Neural cell (in vitro differentiated cells): ENCODE data around the gene STARD4. TPM values are rescaled to one million over a fixed set of nuclear protein-coding genes. Genes with fewer than 3 reads are reported as not detected.

Source experiments
- H2AFZ ChIP-seq: fragments of 200-600, 300-800 bp; sonication (generic), shearing (Covaris generic); 2 replicates; pipeline ENCODE4 v1.6.0; 2014; ENCODE audit warnings: low read depth, mild to moderate bottlenecking, antibody characterized with exemption, low read length, moderate library complexity
- H3F3A ChIP-seq: fragments of 200-600 bp; shearing (Covaris generic); 2 replicates; pipeline ENCODE4 v1.6.1; 2016; ENCODE audit warnings: mild to moderate bottlenecking, moderate library complexity, mixed read lengths, antibody characterized with exemption, low read length; ENCODE audit not compliant: insufficient read depth, poor library complexity, severe bottlenecking
- H3K27ac ChIP-seq: fragments of 200-600, 300-800 bp; sonication (generic), shearing (Covaris generic); 2 replicates; pipeline ENCODE4 v1.5.1; 2014; ENCODE audit warnings: mild to moderate bottlenecking, low read length, moderate library complexity
- H3K27me3 ChIP-seq: fragments of 300-800, 200-600 bp; sonication (generic), shearing (Covaris generic); 2 replicates; pipeline ENCODE4 v1.6.0; 2014; ENCODE audit warnings: mild to moderate bottlenecking, low read depth, low read length, moderate library complexity; ENCODE audit not compliant: insufficient read depth
- H3K36me3 ChIP-seq: fragments of 300-800, 200-600 bp; sonication (generic), shearing (Covaris generic); 2 replicates; pipeline ENCODE4 v1.5.1; 2014; ENCODE audit warnings: mild to moderate bottlenecking, antibody characterized with exemption, low read length, moderate library complexity; ENCODE audit not compliant: insufficient read depth
- H3K4me2 ChIP-seq: fragments of 300-800, 200-600 bp; sonication (generic), shearing (Covaris generic); 2 replicates; pipeline ENCODE4 v1.6.0; 2014; ENCODE audit warnings: mild to moderate bottlenecking, low read length
- H3K4me3 ChIP-seq: fragments of 300-800, 200-600 bp; sonication (generic), shearing (Covaris generic); 2 replicates; pipeline ENCODE4 v1.5.1; 2014; ENCODE audit warnings: mild to moderate bottlenecking, low read length, moderate library complexity
- H3K79me2 ChIP-seq: fragments of 200-600 bp; shearing (Covaris generic); replicated peaks from 2 replicates; pipeline ENCODE4 v1.6.0; 2014; ENCODE audit warnings: mild to moderate bottlenecking, low read length, moderate library complexity; ENCODE audit not compliant: insufficient read depth
- H3K9ac ChIP-seq: fragments of 300-800, 200-600 bp; sonication (generic), shearing (Covaris generic); 2 replicates; pipeline ENCODE4 v1.6.1; 2016; ENCODE audit warnings: mild to moderate bottlenecking, low read length, mixed read lengths
- H3K9me2 ChIP-seq: fragments of 200-600 bp; shearing (Covaris generic); 2 replicates; pipeline ENCODE4 v1.6.1; 2016; ENCODE audit warnings: mild to moderate bottlenecking, low read length, mixed read lengths; ENCODE audit not compliant: insufficient read depth
- H3K9me3 ChIP-seq: fragments of 200-600, 300-800 bp; sonication (generic), shearing (Covaris generic); 2 replicates; pipeline ENCODE4 v1.6.1; 2016; ENCODE audit warnings: mild to moderate bottlenecking, mixed run types, low read length, moderate library complexity, mixed read lengths
- H4K20me1 ChIP-seq: fragments of 200-600 bp; shearing (Covaris generic); 2 replicates; pipeline ENCODE4 v1.6.1; 2016; ENCODE audit warnings: mild to moderate bottlenecking, mixed run types; ENCODE audit not compliant: insufficient read depth
- CTCF ChIP-seq: fragments of 450-650 bp; IDR thresholded peaks from 2 replicates; pipeline ENCODE4 v1.5.1; 2014; ENCODE audit warnings: antibody characterized with exemption, mild to moderate bottlenecking, moderate library complexity; ENCODE audit not compliant: poor library complexity, severe bottlenecking
- EP300 ChIP-seq: fragments of 450-650 bp; conservative IDR thresholded peaks from 2 replicates; pipeline ENCODE4 v1.6.1; 2014; ENCODE audit warnings: antibody characterized with exemption, mild to moderate bottlenecking, moderate library complexity; ENCODE audit not compliant: poor library complexity, severe bottlenecking
- EZH2 ChIP-seq: fragments of 200-600, 300-800 bp; shearing (Covaris generic), sonication (generic); IDR thresholded peaks from 2 replicates; pipeline ENCODE4 v1.6.1; 2014; ENCODE audit warnings: antibody characterized with exemption, low read length, borderline replicate concordance, mild to moderate bottlenecking; ENCODE audit not compliant: insufficient read depth, poor library complexity, severe bottlenecking
- MXI1 ChIP-seq: fragments of 450-650 bp; conservative IDR thresholded peaks from 2 replicates; pipeline ENCODE4 v1.6.1; 2014; ENCODE audit warnings: antibody characterized with exemption, mild to moderate bottlenecking; ENCODE audit not compliant: poor library complexity, severe bottlenecking
- POLR2AphosphoS5 ChIP-seq: IDR thresholded peaks from 2 replicates; pipeline ENCODE4 v1.6.1; 2012
- RAD21 ChIP-seq: fragments of 450-650 bp; conservative IDR thresholded peaks from 2 replicates; pipeline ENCODE4 v1.6.1; 2014; ENCODE audit warnings: antibody characterized with exemption, mild to moderate bottlenecking, moderate library complexity
- REST ChIP-seq: IDR thresholded peaks from 2 replicates; pipeline ENCODE4 v1.6.1; 2012; ENCODE audit warnings: borderline replicate concordance
- SMC3 ChIP-seq: fragments of 450-650 bp; conservative IDR thresholded peaks from 2 replicates; pipeline ENCODE4 v1.6.1; 2014; ENCODE audit warnings: antibody characterized with exemption, mild to moderate bottlenecking, moderate library complexity; ENCODE audit not compliant: poor library complexity
- TAF1 ChIP-seq: IDR thresholded peaks from 2 replicates; pipeline ENCODE4 v1.6.1; 2012; ENCODE audit warnings: low read depth
- polyA plus RNA-seq: library from polyadenylated mRNA; depleted of rRNA; stranded (reverse); fragments of >200 nt; gene quantifications from 2 replicates; pipeline ENCODE4 v1.2.3, GENCODE V29; 2014

Gene STARD4
- polyA plus RNA-seq, 1 donor from 2014 or later: 62.6 TPM

DNA sequence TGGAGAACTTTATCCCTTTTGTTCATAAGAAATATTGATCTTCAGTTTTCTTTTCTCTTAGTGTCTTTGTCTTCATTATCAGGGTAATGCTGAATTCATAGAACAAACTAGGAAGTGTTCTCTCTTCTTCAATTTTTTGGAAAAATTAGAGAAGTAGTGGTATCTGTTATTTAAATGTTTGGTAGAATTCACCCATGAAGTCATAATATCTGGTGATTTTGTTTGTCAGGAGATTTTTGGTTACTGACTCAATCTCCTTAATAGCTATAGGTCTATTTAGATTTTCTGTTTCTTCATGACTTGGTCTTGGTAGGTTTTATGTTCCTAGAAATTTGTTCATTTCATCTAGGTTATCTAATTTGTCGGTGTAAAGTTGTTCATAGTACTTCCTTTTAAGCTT, 45.4 kb upstream of the STARD4 start:
- no peak for TF ChIP-seq SMC3
- TF ChIP-seq EZH2: no peak
- TF ChIP-seq EP300: no peak
- TF ChIP-seq POLR2AphosphoS5: no peak
- no peak for TF ChIP-seq RAD21
- TF ChIP-seq REST: no peak
- TF ChIP-seq TAF1: no peak
- no peak for TF ChIP-seq CTCF
- no peak for TF ChIP-seq MXI1
- Histone ChIP-seq H3K36me3 (no peaks in the 10 kb centered on the region), H3K9ac (no peak overlapping the region), H2AFZ (no peak overlapping the region), H3K79me2 (no peaks in the 10 kb centered on the region), H3K9me3 (no peaks in the 10 kb centered on the region), H3K27ac (no peak overlapping the region), H4K20me1 (no peaks in the 10 kb centered on the region), H3K4me2 (no peak overlapping the region), H3K9me2 (no peaks in the 10 kb centered on the region), H3K27me3 (no peaks in the 10 kb centered on the region), H3K4me3 (no peak overlapping the region), H3F3A (no peaks in the 10 kb centered on the region)

- no peak for TF ChIP-seq TAF1
- no peak for TF ChIP-seq CTCF
- no peak for TF ChIP-seq SMC3
- no peak for TF ChIP-seq EZH2
- no peak for TF ChIP-seq RAD21
- no peak for TF ChIP-seq MXI1
- TF ChIP-seq REST: no peak
- no peaks in the 10 kb centered on the region for H3K9me2 ChIP-seq
- no peaks in the 10 kb centered on the region for H3K36me3 ChIP-seq
- no peak overlapping the region for H2AFZ ChIP-seq
- H3K9me3 ChIP-seq: no peaks in the 10 kb centered on the region
- no peak overlapping the region for H3K4me3 ChIP-seq
- H3K27me3 ChIP-seq: no peaks in the 10 kb centered on the region
- H3K9ac ChIP-seq: no peak overlapping the region
- no peak overlapping the region for H3K27ac ChIP-seq
- H4K20me1 ChIP-seq: no peaks in the 10 kb centered on the region
- no peaks in the 10 kb centered on the region for H3F3A ChIP-seq
- no peak overlapping the region for H3K4me2 ChIP-seq
- no peaks in the 10 kb centered on the region for H3K79me2 ChIP-seq
Measured at GRCh38 chr5:111557111-111557510, 44.8 kb upstream of the STARD4 start.
